Measurements from ENCODE around the gene ABCC1. TPM values are rescaled to one million over a fixed set of nuclear protein-coding genes. Genes with fewer than 3 reads are reported as not detected.
"Not testable (repeated sequence)": the region's sequence is repeated elsewhere in the genome, so short reads cannot be mapped to it uniquely, and the experiment has no call there.

The ABCC1 gene
- total RNA-seq, 1 experiment from 2014 or later, result 25.0 TPM

- no peaks in the 10 kb centered on the region for H3K27me3 ChIP-seq (replicated peaks; ENCODE audit: insufficient read depth, low read depth, low read length, poor library complexity)
- DNase-seq (ENCODE audit: low spot score), result no peak
- TF ChIP-seq EZH2 (IDR thresholded peaks at IDR 0.05; ENCODE audit: borderline replicate concordance, low read depth, low read length, poor library complexity, severe bottlenecking), result no peak
- no peak for TF ChIP-seq CTCF (conservative IDR thresholded peaks at IDR 0.05; ENCODE audit: low read depth, low read length)
- intact Hi-C loops (cut with micrococcal nuclease; ENCODE audit: unreplicated experiment), result no loop called here
- H3K4me1 ChIP-seq (ENCODE audit: insufficient read depth, low read length, poor library complexity, severe bottlenecking), result no peaks in the 10 kb centered on the region
- ChIA-PET CTCF (no interaction called here), POLR2A (ENCODE audit: low non-redundant PET) (no interaction called here)
- BruUV-seq (replicated peaks), result no TSS peak
- no peak overlapping the region for H3K27ac ChIP-seq (ENCODE audit: low read depth, low read length, poor library complexity, severe bottlenecking)
- H3K4me3 ChIP-seq (ENCODE audit: low read depth, low read length, poor library complexity, severe bottlenecking), result no peak overlapping the region
- no peaks in the 10 kb centered on the region for H3K9me3 ChIP-seq (ENCODE audit: low read depth, low read length, poor library complexity, severe bottlenecking)
- no peaks in the 10 kb centered on the region for H3K36me3 ChIP-seq (ENCODE audit: insufficient read depth, low read length, poor library complexity, severe bottlenecking)
Measured at GRCh38 chr16:16150117-16150877, 200.9 kb downstream of the ABCC1 start.

- no peaks in the 10 kb centered on the region for H3K36me3 ChIP-seq (ENCODE audit: insufficient read depth, low read length, poor library complexity, severe bottlenecking)
- no peak overlapping the region for H3K27ac ChIP-seq (ENCODE audit: low read depth, low read length, poor library complexity, severe bottlenecking)
- TF ChIP-seq CTCF (conservative IDR thresholded peaks at IDR 0.05; ENCODE audit: low read depth, low read length), result no peak
- no peak for TF ChIP-seq EZH2 (IDR thresholded peaks at IDR 0.05; ENCODE audit: borderline replicate concordance, low read depth, low read length, poor library complexity, severe bottlenecking)
- H3K4me1 ChIP-seq (ENCODE audit: insufficient read depth, low read length, poor library complexity, severe bottlenecking), result no peaks in the 10 kb centered on the region
- H3K27me3 ChIP-seq (replicated peaks; ENCODE audit: insufficient read depth, low read depth, low read length, poor library complexity), result no peaks in the 10 kb centered on the region
- intact Hi-C loops (cut with micrococcal nuclease; ENCODE audit: unreplicated experiment), result no loop called here
- ChIA-PET CTCF (no interaction called here), POLR2A (ENCODE audit: low non-redundant PET) (no interaction called here)
- no peak for DNase-seq (ENCODE audit: low spot score)
- no TSS peak for BruUV-seq (replicated peaks)
- H3K4me3 ChIP-seq (ENCODE audit: low read depth, low read length, poor library complexity, severe bottlenecking), result no peak overlapping the region
- H3K9me3 ChIP-seq (ENCODE audit: low read depth, low read length, poor library complexity, severe bottlenecking), result no peaks in the 10 kb centered on the region
Measured at GRCh38 chr16:16150878-16151152, 201.4 kb downstream of the ABCC1 start.

GRCh38 chr16:16151315-16151714 is 201.9 kb downstream of the ABCC1 start:
- ChIA-PET CTCF (no interaction called here), POLR2A (ENCODE audit: low non-redundant PET) (no interaction called here)
- H3K9me3 ChIP-seq (ENCODE audit: low read depth, low read length, poor library complexity, severe bottlenecking), result no peaks in the 10 kb centered on the region
- no peaks in the 10 kb centered on the region for H3K27me3 ChIP-seq (replicated peaks; ENCODE audit: insufficient read depth, low read depth, low read length, poor library complexity)
- TF ChIP-seq EZH2 (IDR thresholded peaks at IDR 0.05; ENCODE audit: borderline replicate concordance, low read depth, low read length, poor library complexity, severe bottlenecking), result no peak
- no peak for TF ChIP-seq CTCF (conservative IDR thresholded peaks at IDR 0.05; ENCODE audit: low read depth, low read length)
- no peak overlapping the region for H3K4me3 ChIP-seq (ENCODE audit: low read depth, low read length, poor library complexity, severe bottlenecking)
- BruUV-seq (replicated peaks), result no TSS peak
- H3K36me3 ChIP-seq (ENCODE audit: insufficient read depth, low read length, poor library complexity, severe bottlenecking), result no peaks in the 10 kb centered on the region
- intact Hi-C loops (cut with micrococcal nuclease; ENCODE audit: unreplicated experiment), result no loop called here
- no peak for DNase-seq (ENCODE audit: low spot score)
- H3K4me1 ChIP-seq (ENCODE audit: insufficient read depth, low read length, poor library complexity, severe bottlenecking), result no peaks in the 10 kb centered on the region
- H3K27ac ChIP-seq (ENCODE audit: low read depth, low read length, poor library complexity, severe bottlenecking), result no peak overlapping the region

GRCh38 chr16:16153000-16153399 is 203.6 kb downstream of the ABCC1 start:
- H3K9me3 ChIP-seq (ENCODE audit: low read depth, low read length, poor library complexity, severe bottlenecking); CTCF ChIA-PET; H3K4me1 ChIP-seq (ENCODE audit: insufficient read depth, low read length, poor library complexity, severe bottlenecking); H3K27ac ChIP-seq (ENCODE audit: low read depth, low read length, poor library complexity, severe bottlenecking); POLR2A ChIA-PET (ENCODE audit: low non-redundant PET); BruUV-seq (replicated peaks); DNase-seq (ENCODE audit: low spot score); H3K27me3 ChIP-seq (replicated peaks; ENCODE audit: insufficient read depth, low read depth, low read length, poor library complexity); H3K36me3 ChIP-seq (ENCODE audit: insufficient read depth, low read length, poor library complexity, severe bottlenecking); H3K4me3 ChIP-seq (ENCODE audit: low read depth, low read length, poor library complexity, severe bottlenecking); intact Hi-C loops (cut with micrococcal nuclease; ENCODE audit: unreplicated experiment): not testable (repeated sequence)
